A549 (cell line): ENCODE data around the gene APOBEC3A. TPM values are rescaled to one million over a fixed set of nuclear protein-coding genes. Genes with fewer than 3 reads are reported as not detected.

ENCODE experiments used
- ATAC-seq, 2 experiments: fragments of 200-7000 bp in 1 of 2; fragments of >200 bp in 1 of 2; cut with Nextera tagmentation in 1 of 2; cut with Tn5 transposase in 1 of 2; 3 replicates each; pipeline versions ENCODE4 v1.8.0 to v1.9.1; 2018 to 2020; ENCODE audit warnings: mild to moderate bottlenecking in 1 of 2, moderate library complexity in 1 of 2
- CTCF ChIA-PET: fragments of 300-600 bp; sonication (Branson Sonifier 250); formaldehyde crosslinking; extraction: SDS; loops from one replicate; lab custom pipeline; 2021; ENCODE audit warnings: antibody characterized with exemption, inconsistent platforms; lab: Yijun Ruan, JAX
- POLR2A ChIA-PET: fragments of 350-600 bp; formaldehyde crosslinking; extraction: SDS; loops from one replicate; lab custom pipeline; 2021; ENCODE audit warnings: antibody characterized with exemption, inconsistent platforms; lab: Yijun Ruan, JAX
- DNase-seq, 2 experiments: peaks; one replicate each; pipeline versions ENCODE4 v3.0.0 to v3.0.0-alpha.2; 2011 to 2016; ENCODE audit warnings: low read depth in 1 of 2, low spot score in 1 of 2
- FAIRE-seq: peaks from 2 replicates; lab custom pipeline; 2011; peaks lifted over from hg19 to GRCh38; lab: Jason Lieb, UNC
- H3K27ac ChIP-seq, 2 experiments: fragments of >200 bp; sonication (Bioruptor Twin); formaldehyde crosslinking; 3 replicates each; pipeline ENCODE4 v1.5.1; 2016 to 2017
- H3K4me1 ChIP-seq: fragments of >200 bp; sonication (Bioruptor Twin); formaldehyde crosslinking; 3 replicates; pipeline ENCODE4 v1.6.1; 2016
- H3K4me2 ChIP-seq: fragments of >200 bp; sonication (Bioruptor Twin); formaldehyde crosslinking; 3 replicates; pipeline ENCODE4 v1.6.1; 2016
- H3K4me3 ChIP-seq: fragments of >200 bp; sonication (Bioruptor Twin); formaldehyde crosslinking; 3 replicates; pipeline ENCODE4 v1.5.1; 2016
- H3K9me3 ChIP-seq: fragments of >200 bp; sonication (Bioruptor Twin); formaldehyde crosslinking; 3 replicates; pipeline ENCODE4 v1.6.1; 2016
- ATOH8 ChIP-seq: fragments of 250-450 bp; sonication (Bioruptor Pico); IDR thresholded peaks from 2 replicates; pipeline ENCODE4 v1.5.0; 2020; ENCODE audit warnings: low read depth, mild to moderate bottlenecking, moderate library complexity
- BHLHE40 ChIP-seq: IDR thresholded peaks from 2 replicates; pipeline ENCODE4 v1.6.1; 2012; ENCODE audit warnings: low read depth, low read length, inconsistent platforms
- CBX2 ChIP-seq: fragments of 200-600 bp; sonication (generic); IDR thresholded peaks from 2 replicates; pipeline ENCODE4 v1.6.1; 2016; ENCODE audit warnings: low read depth, mild to moderate bottlenecking, borderline replicate concordance
- CBX8 ChIP-seq: fragments of 200-600 bp; sonication (generic); IDR thresholded peaks from 2 replicates; pipeline ENCODE4 v1.6.1; 2016
- CEBPB ChIP-seq, 2 experiments: fragments of >200 bp in 1 of 2; sonication (Bioruptor Twin) in 1 of 2; formaldehyde crosslinking in 1 of 2; IDR thresholded peaks; 2 replicates each; pipeline ENCODE4 v1.6.1; 2012 to 2016
- CHD4 ChIP-seq: fragments of 200-600 bp; sonication (generic); IDR thresholded peaks from 2 replicates; pipeline ENCODE4 v1.6.1; 2016; ENCODE audit warnings: antibody characterized with exemption, mild to moderate bottlenecking, borderline replicate concordance
- EHF ChIP-seq: fragments of 250-450 bp; sonication (Bioruptor Pico); IDR thresholded peaks from 2 replicates; pipeline ENCODE4 v1.5.0; 2020; ENCODE audit warnings: mild to moderate bottlenecking
- EHMT2 ChIP-seq: fragments of 200-600 bp; sonication (generic); IDR thresholded peaks from 2 replicates; pipeline ENCODE4 v1.6.1; 2016; ENCODE audit warnings: antibody characterized with exemption, low read depth, mild to moderate bottlenecking, moderate library complexity
- ELK1 ChIP-seq: fragments of 150-350 bp; IDR thresholded peaks from 2 replicates; pipeline ENCODE4 v1.6.1; 2014; ENCODE audit warnings: low read depth, mild to moderate bottlenecking, low read length
- EP300 ChIP-seq, 2 experiments: fragments of >200 bp; sonication (Bioruptor Twin); formaldehyde crosslinking; IDR thresholded peaks; 2 replicates in 1 of 2; 3 replicates in 1 of 2; pipeline ENCODE4 v1.6.1; 2016 to 2017
- ESRRA ChIP-seq: fragments of 150-350 bp; IDR thresholded peaks from 2 replicates; pipeline ENCODE4 v1.6.1; 2014; ENCODE audit warnings: mild to moderate bottlenecking, low read length, borderline replicate concordance
- FOSB ChIP-seq: fragments of 250-450 bp; sonication (Bioruptor Pico); IDR thresholded peaks from 2 replicates; pipeline ENCODE4 v1.5.0; 2020; ENCODE audit warnings: mild to moderate bottlenecking, moderate library complexity
- HEYL ChIP-seq: fragments of 250-450 bp; sonication (Bioruptor Pico); IDR thresholded peaks from 2 replicates; pipeline ENCODE4 v1.8.0; 2021; ENCODE audit warnings: mild to moderate bottlenecking, moderate library complexity
- HMGXB4 ChIP-seq: fragments of 250-450 bp; sonication (Bioruptor Pico); IDR thresholded peaks from 2 replicates; pipeline ENCODE4 v1.5.0; 2021; ENCODE audit warnings: mild to moderate bottlenecking, moderate library complexity, borderline replicate concordance
- HOXA7 ChIP-seq: fragments of 250-450 bp; sonication (Bioruptor Pico); IDR thresholded peaks from 2 replicates; pipeline ENCODE4 v1.5.0; 2020; ENCODE audit warnings: mild to moderate bottlenecking, moderate library complexity
- KDM1A ChIP-seq: fragments of 200-600 bp; sonication (generic); IDR thresholded peaks from 2 replicates; pipeline ENCODE4 v1.6.1; 2016; ENCODE audit warnings: low read depth, mild to moderate bottlenecking
- KDM5A ChIP-seq: fragments of 200-600 bp; sonication (generic); IDR thresholded peaks from 2 replicates; pipeline ENCODE4 v1.6.1; 2016; ENCODE audit warnings: antibody characterized with exemption, mild to moderate bottlenecking
- MAFK ChIP-seq: fragments of 450-650 bp; IDR thresholded peaks from 2 replicates; pipeline ENCODE4 v1.6.1; 2014; ENCODE audit not compliant: partially characterized antibody
- MAZ ChIP-seq: fragments of 150-350 bp; IDR thresholded peaks from 2 replicates; pipeline ENCODE4 v1.6.1; 2014; ENCODE audit warnings: antibody characterized with exemption, low read depth, low read length, borderline replicate concordance
- MYC ChIP-seq: IDR thresholded peaks from 2 replicates; pipeline ENCODE4 v1.6.1; 2012; ENCODE audit warnings: mild to moderate bottlenecking, inconsistent platforms, low read length, improper control_type of control experiment, borderline replicate concordance
- NFE2L2 ChIP-seq: fragments of 150-350 bp; conservative IDR thresholded peaks from 2 replicates; pipeline ENCODE4 v1.6.1; 2014; ENCODE audit warnings: low read length
- NPAS2 ChIP-seq: fragments of 250-450 bp; sonication (Bioruptor Pico); IDR thresholded peaks from 2 replicates; pipeline ENCODE4 v1.8.0; 2022; ENCODE audit warnings: mild to moderate bottlenecking, moderate library complexity, borderline replicate concordance
- RARB ChIP-seq: fragments of 250-450 bp; sonication (Bioruptor Pico); IDR thresholded peaks from 2 replicates; pipeline ENCODE4 v1.8.0; 2021; ENCODE audit warnings: mild to moderate bottlenecking, moderate library complexity
- REST ChIP-seq: fragments of 200-600 bp; sonication (generic); IDR thresholded peaks from 2 replicates; pipeline ENCODE4 v1.6.1; 2016; ENCODE audit warnings: antibody characterized with exemption, mild to moderate bottlenecking, moderate library complexity
- SMC3 ChIP-seq: fragments of >200 bp; sonication (Bioruptor Twin); formaldehyde crosslinking; IDR thresholded peaks from 3 replicates; pipeline ENCODE4 v1.6.1; 2018; ENCODE audit warnings: inconsistent platforms
- SREBF2 ChIP-seq: fragments of 450-650 bp; IDR thresholded peaks from 2 replicates; pipeline ENCODE4 v1.6.1; 2014; ENCODE audit warnings: mild to moderate bottlenecking, moderate library complexity
- ZSCAN20 ChIP-seq: fragments of 250-450 bp; sonication (Bioruptor Pico); IDR thresholded peaks from 2 replicates; pipeline ENCODE4 v1.8.0; 2022; ENCODE audit warnings: mild to moderate bottlenecking, moderate library complexity
- whole genome bisulfite sequencing: methylation state at CpG from one replicate; pipeline ENCODE4 v1.1.6; 2017; ENCODE audit errors: missing lambda C conversion rate; 5-methylcytosine and 5-hydroxymethylcytosine counted together
- polyA plus RNA-seq, 4 experiments: library from polyadenylated mRNA; depleted of rRNA in 3 of 4; stranded (reverse); fragments of >200 nt; fragmentation: RNase III in 1 of 4; extraction: RNeasy Plus Mini Kit Qiagen cat#74134 plus additional on column Dnase treatment in 1 of 4; gene quantifications; 2 replicates in 3 of 4; 3 replicates in 1 of 4; pipeline ENCODE4 v1.2.3, GENCODE V29; 2011 to 2017

The APOBEC3A gene
- polyA plus RNA-seq, 2 of the 4 experiments (the other 2 are of a cell fraction) = not detected

GRCh38 chr22:38942702-38943101, 14.7 kb upstream of the APOBEC3A start:
- CTCF ChIA-PET = interaction anchor here (1.3 to 2.1 kb wide), 4 partner anchors 10 to 31 kb away, joined by 3 to 7 read pairs (median 6); no protein-coding TSS in a partner anchor
- H3K9me3 ChIP-seq = no peaks in the 10 kb centered on the region
- FAIRE-seq = no peak
- no peak for DNase-seq
- no peak for ATAC-seq
- POLR2A ChIA-PET = no interaction called here
- H3K27ac ChIP-seq = no peak overlapping the region
- 69% methylated on average over 5 of the region's 5 CpGs for WGBS
- H3K4me2 ChIP-seq = no peak overlapping the region
- H3K4me1 ChIP-seq = no peaks in the 10 kb centered on the region
- TF ChIP-seq HEYL (CRISPR knock-in tag) (no peak), ELK1 (no peak)
- H3K4me3 ChIP-seq = no peak overlapping the region

- FAIRE-seq (no peak), DNase-seq (no peak), ATAC-seq (no peak)
- Histone ChIP-seq H3K4me2 (no peak overlapping the region), H3K4me3 (no peak overlapping the region), H3K4me1 (no peaks in the 10 kb centered on the region), H3K27ac (no peak overlapping the region), H3K9me3 (no peaks in the 10 kb centered on the region)
- TF ChIP-seq KDM5A (no peak), MAZ (no peak), EHMT2 (no peak), MYC (no peak), EHF (CRISPR knock-in tag) (no peak), CBX8 (no peak), KDM1A (no peak), ATOH8 (CRISPR knock-in tag) (no peak), RARB (CRISPR knock-in tag) (no peak), ESRRA (no peak), SREBF2 (no peak), ZSCAN20 (no peak), CHD4 (no peak)
- 56% methylated on average over 9 of the region's 9 CpGs for WGBS
- ChIA-PET POLR2A (no interaction called here), CTCF (interaction anchor here (1.3 to 1.8 kb wide), 3 partner anchors 10 to 30 kb away, joined by 3 to 6 read pairs (median 6); no protein-coding TSS in a partner anchor)
Measured at GRCh38 chr22:38943201-38943600, 14.2 kb upstream of the APOBEC3A start.

GRCh38 chr22:38943882-38944281, 13.5 kb upstream of the APOBEC3A start:
- Histone ChIP-seq H3K4me2 (no peak overlapping the region), H3K4me3 (no peak overlapping the region), H3K4me1 (no peaks in the 10 kb centered on the region)
- FAIRE-seq (no peak), DNase-seq (no peak), ATAC-seq (no peak)
- ChIA-PET POLR2A (no interaction called here), CTCF (interaction anchor here (1.0 to 1.8 kb wide), 3 partner anchors 9 to 16 kb away, joined by 3 to 6 read pairs (median 3); no protein-coding TSS in a partner anchor)
- WGBS = 28% methylated on average over 3 of the region's 3 CpGs
- TF ChIP-seq HMGXB4 (no peak), EHF (CRISPR knock-in tag) (no peak), NFE2L2 (no peak), CHD4 (no peak), CBX2 (no peak), SREBF2 (no peak), HOXA7 (CRISPR knock-in tag) (no peak), CEBPB (IDR thresholded peaks at IDR 0.05) (no peak), RARB (CRISPR knock-in tag) (no peak), EP300 (IDR thresholded peaks at IDR 0.05) (no peak), SMC3 (no peak), MAFK (no peak), MAZ (no peak), REST (no peak), MYC (no peak), BHLHE40 (no peak), ESRRA (no peak), NPAS2 (CRISPR knock-in tag) (no peak), KDM1A (no peak), FOSB (CRISPR knock-in tag) (no peak)
- TF ChIP-seq, all 56 proteins: peak for 0
- H3K9me3 ChIP-seq = no peaks in the 10 kb centered on the region
- H3K27ac ChIP-seq = no peak overlapping the region
